GM12892 (cell line): ENCODE results near the gene SPNS2.

ENCODE experiments used
- POLR2A ChIP-seq: IDR thresholded peaks from 2 replicates; pipeline ENCODE4 v1.6.1; 2011; ENCODE audit warnings: low read depth, low read length, control low read depth
- POLR2AphosphoS5 ChIP-seq: IDR thresholded peaks from 2 replicates; pipeline ENCODE4 v1.6.1; 2011; ENCODE audit warnings: low read depth, low read length, control low read depth
- TAF1 ChIP-seq: IDR thresholded peaks from 2 replicates; pipeline ENCODE4 v1.6.1; 2011; ENCODE audit warnings: low read depth, mild to moderate bottlenecking, control low read depth, low read length, borderline replicate concordance

- TF ChIP-seq POLR2AphosphoS5 (no peak), POLR2A (no peak), TAF1 (no peak)
These were observed 22.7 kb upstream of the SPNS2 start for GRCh38 chr17:4476017-4476416.
